Measurements from ENCODE around the gene MANEAL.

GRCh38 chr1:37795340-37796125 lies 1.9 kb downstream of the MANEAL start:
- TF ChIP-seq NR3C1 (CRISPR knock-in tag; conservative IDR thresholded peaks at IDR 0.05; ENCODE audit: low read depth) (no peak), CTCF (IDR thresholded peaks at IDR 0.05) (no peak)
